GM21381 (cell line): Measurements from ENCODE around the gene RBMS3.

Experiments
- ATAC-seq: cut with Tn5 transposase; IDR thresholded peaks from one replicate; pipeline ENCODE4 v1.9.1; 2021; ENCODE audit warnings: mild to moderate bottlenecking, moderate library complexity; ENCODE audit not compliant: unreplicated experiment

RBMS3 gene

GRCh38 chr3:29914861-29915524, 634.1 kb downstream of the RBMS3 start:
- ATAC-seq, result no peak

GRCh38 chr3:29919571-29919970, 638.7 kb downstream of the RBMS3 start:
- ATAC-seq, result no peak

- ATAC-seq, result no peak
Measured at GRCh38 chr3:29922992-29923746, 642.3 kb downstream of the RBMS3 start.

- no peak for ATAC-seq
Measured at GRCh38 chr3:29924783-29925561, 644.1 kb downstream of the RBMS3 start.

- ATAC-seq, result no peak
Measured at GRCh38 chr3:29926378-29926777, 645.5 kb downstream of the RBMS3 start.

GRCh38 chr3:29932696-29933325, 651.9 kb downstream of the RBMS3 start:
- no peak for ATAC-seq

- no peak for ATAC-seq
Measured at GRCh38 chr3:29933802-29934490, 653.1 kb downstream of the RBMS3 start.

GRCh38 chr3:29934751-29935150, 653.9 kb downstream of the RBMS3 start:
- no peak for ATAC-seq

- peak; percentile 81 for ATAC-seq
Measured at GRCh38 chr3:29936054-29936453, 655.2 kb downstream of the RBMS3 start.

- peak; percentile 47 for ATAC-seq
Measured at GRCh38 chr3:29936766-29937165, 655.9 kb downstream of the RBMS3 start.

GRCh38 chr3:29937185-29937584, 656.3 kb downstream of the RBMS3 start:
- ATAC-seq, result no peak

- ATAC-seq, result no peak
Measured at GRCh38 chr3:29940759-29941323, 660.0 kb downstream of the RBMS3 start.

- no peak for ATAC-seq
Measured at GRCh38 chr3:29942297-29942696, 661.4 kb downstream of the RBMS3 start.

- no peak for ATAC-seq
Measured at GRCh38 chr3:29949131-29949530, 668.3 kb downstream of the RBMS3 start.

- no peak for ATAC-seq
Measured at GRCh38 chr3:29949940-29950616, 669.2 kb downstream of the RBMS3 start.

GRCh38 chr3:29952431-29952830, 671.6 kb downstream of the RBMS3 start:
- no peak for ATAC-seq

GRCh38 chr3:29955413-29955812, 674.5 kb downstream of the RBMS3 start:
- no peak for ATAC-seq

- ATAC-seq, result no peak
Measured at GRCh38 chr3:29958816-29959215, 677.9 kb downstream of the RBMS3 start.

GRCh38 chr3:29971895-29972294, 691.0 kb downstream of the RBMS3 start:
- ATAC-seq, result no peak
